SKM-1 treated with dmso at 0.1 percent for 144 hours (cell line): ENCODE data around the gene KCNJ10.

ENCODE experiments used
- DNase-seq: peaks from one replicate; lab custom pipeline; 2025; ENCODE audit not compliant: unreplicated experiment; lab: John Stamatoyannopoulos, UW

Gene KCNJ10

DNA sequence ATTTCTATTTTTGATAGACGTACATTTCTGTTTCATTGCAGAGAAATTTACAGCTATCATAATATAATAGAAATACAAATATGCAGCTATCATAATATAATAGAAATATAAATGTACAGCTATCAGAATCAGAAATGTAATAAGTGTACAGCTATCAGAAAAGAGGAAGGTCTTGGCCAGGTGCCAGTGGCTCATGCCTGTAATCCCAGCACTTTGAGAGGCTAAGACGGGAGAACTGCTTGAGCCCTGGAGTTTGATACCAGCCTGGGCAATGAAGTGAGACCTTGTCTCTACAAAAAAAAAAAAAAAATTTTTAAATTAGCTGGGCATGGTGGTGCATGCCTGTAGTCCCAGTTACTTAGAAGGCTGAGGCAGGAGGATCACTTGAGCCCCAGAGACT is 76.0 kb downstream of the KCNJ10 start:
- no peak for DNase-seq

DNA sequence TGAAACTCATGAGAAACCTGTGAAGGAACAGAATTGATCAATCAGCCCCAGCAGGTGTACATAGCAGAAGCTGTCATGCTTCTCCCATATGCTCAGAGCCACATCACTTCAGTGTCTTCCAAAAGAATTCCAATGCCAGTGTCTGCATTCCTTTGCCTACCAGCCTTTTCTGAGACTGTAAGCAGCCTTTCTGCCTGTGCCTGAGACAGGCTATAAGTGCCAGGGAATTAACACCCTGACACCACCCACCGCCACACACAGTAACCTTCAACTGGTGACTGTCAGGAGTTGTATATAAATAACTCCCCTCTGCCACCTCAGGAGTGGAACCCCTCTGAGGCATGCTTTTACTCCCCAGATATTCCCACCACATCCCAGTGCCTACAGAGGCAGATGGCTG is 77.8 kb downstream of the KCNJ10 start:
- no peak for DNase-seq

DNA sequence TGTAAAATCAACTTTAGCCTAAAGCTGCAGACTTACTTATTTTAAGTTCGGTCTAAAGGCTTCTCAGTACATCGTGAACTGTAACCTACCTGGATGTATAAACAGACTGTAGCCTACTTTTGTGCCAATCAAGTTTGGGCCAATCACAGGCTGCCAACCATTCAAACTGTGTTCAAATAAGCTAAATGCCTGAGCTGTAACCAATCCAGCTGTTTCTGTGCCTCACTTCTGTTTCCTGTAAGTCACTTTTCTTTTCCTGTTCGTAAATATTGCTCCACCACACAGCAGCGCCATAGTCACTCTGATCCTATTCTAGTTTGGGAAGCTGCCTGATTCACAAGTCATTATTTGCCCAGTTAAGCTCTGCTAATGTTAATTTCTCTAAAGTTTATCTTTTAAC is 78.4 kb downstream of the KCNJ10 start:
- peak; percentile 69 for DNase-seq

DNA sequence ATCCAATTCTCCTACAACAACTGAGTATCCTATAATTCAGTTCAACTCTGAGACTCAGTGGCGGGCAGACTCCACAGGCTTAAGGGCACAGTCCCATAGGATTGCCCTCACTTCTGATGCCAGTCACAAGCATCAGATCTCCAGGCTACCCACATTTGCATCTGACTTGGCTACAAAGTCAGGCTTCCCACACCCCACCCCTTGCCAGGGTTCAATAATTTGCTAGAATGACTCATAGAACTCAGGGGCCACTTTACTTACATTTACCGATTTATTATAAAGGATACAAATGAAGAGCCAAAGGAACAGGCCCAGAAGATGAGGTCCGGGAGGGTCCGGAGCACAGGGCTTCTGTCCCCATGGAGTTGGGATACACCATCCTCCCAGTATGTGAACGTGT is 80.0 kb downstream of the KCNJ10 start:
- no peak for DNase-seq

DNA sequence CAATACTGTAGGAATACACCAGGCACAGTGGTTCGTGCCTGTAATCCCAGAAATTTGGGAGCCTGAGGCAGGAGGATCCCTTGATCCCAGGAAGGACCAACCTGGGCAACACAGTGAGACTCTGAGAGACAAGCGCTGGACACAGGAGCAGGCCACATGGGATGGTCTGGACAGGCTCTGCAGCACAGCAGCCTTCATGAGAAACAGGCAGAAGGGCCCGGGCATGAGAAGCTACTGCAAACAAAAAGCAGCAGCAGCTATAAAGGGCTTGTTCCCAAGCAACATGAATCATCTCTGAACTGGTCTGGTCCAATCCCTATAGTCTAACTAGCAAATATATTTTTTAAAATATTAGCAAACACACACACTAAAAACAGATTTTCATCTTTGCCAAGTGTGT is 80.4 kb downstream of the KCNJ10 start:
- DNase-seq: no peak

DNA sequence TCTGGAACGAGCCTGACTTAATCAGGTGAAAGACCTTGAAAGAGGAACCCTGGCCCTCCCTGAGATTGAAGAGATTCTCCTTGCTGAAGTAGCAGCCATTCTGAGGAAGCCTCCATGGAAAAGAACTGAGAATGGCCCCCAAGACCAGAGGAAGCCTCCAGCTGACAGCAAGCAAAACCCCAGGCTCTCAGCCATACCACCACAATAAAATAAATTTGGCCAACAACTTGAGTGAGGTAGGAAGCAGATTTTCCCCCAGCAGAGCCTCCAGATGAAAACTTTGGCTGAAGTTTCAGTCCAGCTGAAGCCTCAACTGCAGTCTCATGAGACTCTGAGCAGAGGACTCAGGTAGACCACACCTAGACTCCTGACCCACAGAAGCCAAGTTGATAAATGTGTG is 82.0 kb downstream of the KCNJ10 start:
- DNase-seq: no peak

DNA sequence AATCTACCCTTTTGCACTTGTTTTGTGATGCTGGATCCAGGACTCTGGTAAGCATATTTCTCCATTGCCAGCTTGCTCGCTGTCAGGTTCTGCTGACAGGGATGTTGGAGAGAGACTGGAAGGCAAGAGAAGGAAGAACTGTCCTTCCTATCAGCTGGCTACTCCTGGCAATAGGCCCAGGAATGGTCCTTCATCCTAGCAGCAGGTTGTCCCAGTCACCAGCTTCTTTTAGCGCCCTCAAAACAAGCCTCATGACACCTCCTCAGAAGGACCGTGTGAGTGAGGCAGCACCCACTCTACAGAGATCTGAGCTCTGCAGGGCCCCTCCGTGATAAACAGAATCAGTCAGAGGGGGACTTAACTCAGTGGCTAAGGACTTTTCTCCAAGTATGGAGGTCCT is 82.8 kb downstream of the KCNJ10 start:
- DNase-seq: no peak

DNA sequence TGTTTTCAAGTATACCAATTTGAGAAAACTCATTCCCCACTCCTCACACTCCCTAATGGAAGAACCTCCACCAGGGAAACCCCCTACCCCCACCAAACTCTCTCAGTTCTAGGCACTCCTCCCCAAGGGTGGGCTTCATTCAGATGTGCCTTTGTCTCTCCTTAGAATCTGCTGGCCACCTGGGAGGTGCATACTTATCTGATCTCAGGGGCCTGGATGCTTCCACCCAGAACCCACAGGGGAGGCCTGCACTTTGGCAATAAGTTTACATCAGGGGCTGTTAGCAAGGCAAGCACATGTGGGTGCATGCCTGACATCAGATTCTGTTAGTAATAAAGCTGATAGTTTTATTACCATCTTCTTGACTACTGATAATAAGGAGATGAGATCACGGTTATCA is 83.4 kb downstream of the KCNJ10 start:
- DNase-seq: no peak

DNA sequence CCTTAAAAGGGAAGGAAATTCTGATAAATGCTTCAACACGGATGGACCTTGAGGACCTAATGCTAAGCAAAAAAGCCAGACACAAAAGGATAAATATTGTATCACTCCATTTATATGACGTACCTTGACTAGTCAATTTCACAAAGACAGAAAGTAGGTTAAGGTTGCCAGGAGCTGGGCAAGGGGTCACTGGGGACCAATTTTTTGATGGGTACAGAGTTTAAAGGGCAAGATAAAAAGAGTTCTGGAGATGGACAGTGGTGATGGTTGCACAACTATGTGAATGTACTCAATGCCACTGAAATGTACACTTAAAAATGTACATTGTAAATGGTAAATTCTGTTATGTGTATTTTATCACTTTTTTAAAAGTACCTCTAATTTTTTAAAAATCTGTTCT is 83.9 kb downstream of the KCNJ10 start:
- DNase-seq: no peak

DNA sequence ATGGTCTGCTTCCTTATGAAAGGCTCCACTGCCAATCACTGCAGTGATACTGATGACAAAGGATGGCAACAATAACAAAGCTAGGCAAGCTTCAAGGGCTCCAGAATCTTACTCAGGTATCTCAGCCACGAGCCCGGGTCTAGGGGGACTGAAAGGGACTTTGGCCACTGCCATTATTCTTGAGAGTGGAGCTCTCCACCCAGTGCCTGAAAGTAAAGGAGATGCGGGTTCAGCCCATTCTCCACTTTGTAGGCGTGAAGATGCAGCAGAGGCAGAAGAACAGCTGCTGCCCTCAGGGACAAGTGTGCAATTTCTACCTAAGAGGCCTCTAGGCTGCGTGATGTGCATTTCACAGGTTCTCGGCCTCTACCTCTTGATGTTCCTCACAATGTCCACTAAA is 84.5 kb downstream of the KCNJ10 start:
- DNase-seq: no peak

DNA sequence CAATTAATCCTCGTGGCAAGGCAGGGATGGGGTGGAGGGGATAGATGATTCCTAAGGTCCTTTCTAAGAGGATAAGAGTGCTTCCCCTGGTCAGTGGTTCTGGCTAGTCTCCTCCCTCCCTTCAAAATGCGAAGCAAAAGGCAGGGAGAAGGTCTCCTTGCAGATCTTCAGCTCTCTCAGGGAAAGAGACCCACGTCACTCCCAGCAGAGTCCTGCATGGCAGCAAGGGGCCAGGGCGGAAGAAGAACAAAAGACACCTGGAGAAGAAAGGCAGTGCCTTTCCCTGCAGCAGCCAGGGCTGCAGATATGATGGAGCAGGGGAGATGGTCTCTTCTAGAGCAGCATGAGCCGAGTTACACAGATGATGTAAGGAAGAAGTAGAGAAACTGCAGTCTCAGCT is 86.3 kb downstream of the KCNJ10 start:
- no peak for DNase-seq

DNA sequence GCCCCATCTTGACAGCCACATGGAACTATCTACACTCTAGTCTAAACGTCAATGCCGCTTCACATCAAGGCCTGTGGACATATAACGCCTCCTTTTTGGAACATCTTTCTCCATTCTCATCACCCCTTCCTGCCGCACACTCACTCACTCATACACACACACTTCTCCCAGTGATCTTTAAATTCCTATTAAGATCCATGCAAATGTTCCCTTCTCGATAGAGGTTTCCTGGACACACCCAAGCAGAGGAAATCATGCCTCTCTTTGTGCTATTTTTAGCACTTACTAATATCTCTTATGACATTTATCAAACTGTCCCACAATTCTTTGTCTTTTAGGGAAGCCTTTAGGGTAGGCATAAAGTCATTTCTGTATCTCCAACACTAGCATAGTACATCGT is 87.7 kb downstream of the KCNJ10 start:
- no peak for DNase-seq

DNA sequence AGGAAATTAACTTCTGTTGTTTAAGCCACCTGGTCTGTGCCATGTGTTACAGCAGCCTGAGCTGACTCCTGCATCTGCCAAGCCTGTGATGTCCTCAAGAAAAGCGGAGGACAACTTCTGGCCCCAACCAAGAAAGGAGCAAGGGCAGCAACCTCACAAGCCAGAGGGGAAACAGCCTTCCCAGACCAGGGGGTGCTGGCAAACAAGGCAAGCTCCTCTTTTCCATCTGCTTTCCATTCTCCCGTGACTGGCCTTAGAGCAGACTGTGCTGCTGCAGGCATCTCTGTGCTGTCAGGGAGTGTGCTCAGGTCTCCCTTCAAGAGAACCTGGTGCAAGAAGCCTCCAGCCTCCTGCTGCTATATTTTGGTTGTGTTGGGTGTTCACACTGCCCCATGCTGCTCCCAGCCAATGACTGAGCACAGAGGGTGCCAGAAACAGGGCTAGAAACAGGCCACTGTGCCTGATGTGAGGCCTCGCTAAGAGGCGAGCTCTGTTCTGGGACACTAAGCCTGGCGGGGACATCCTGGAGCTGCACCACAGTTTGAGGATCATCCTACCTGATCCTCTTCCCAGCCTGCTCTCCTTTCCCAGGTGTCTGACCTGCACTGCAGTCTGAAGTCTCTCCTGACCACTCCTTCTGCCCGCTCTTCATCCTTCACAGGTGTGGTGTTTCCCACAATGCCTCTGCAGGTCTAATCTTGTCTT is 88.5 kb downstream of the KCNJ10 start:
- DNase-seq: no peak

DNA sequence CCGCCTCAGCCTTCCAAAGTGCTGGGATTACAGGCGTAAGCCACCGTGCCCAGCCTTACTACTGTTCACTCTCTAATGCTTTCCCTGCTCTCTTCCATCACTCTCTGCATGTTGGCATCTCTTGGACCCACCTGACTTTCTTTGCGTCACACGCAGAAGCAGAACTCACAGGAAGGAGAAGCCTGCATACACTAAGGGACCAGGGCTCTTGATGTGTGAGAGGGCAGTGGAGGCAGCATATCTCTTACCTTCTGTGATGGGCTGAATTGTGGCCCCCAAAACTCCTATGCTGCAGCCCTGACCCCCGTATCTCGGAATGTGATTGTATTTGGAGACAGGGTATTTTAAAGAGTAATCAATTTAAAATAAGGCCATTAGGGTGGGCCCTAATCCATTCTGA is 89.2 kb downstream of the KCNJ10 start:
- no peak for DNase-seq

DNA sequence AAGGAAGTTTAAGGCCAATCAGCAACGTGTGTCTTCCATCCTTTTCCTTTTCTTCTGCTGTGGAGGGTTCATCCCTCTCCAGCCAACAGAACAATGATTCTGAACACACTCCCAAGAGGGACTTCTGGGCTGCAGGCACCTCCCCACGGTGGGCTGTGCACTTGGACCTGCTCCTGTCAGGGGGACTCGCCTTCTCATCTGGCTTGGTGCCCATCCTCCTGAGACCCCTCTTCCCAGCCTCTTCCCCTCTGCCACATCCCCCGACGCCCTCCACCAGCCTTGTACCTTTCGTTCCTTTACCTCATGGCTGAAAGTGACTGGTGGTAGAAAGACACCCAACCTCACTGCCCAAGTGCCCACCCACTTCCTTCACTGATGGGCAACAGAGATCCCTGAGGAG is 89.9 kb downstream of the KCNJ10 start:
- DNase-seq: no peak

DNA sequence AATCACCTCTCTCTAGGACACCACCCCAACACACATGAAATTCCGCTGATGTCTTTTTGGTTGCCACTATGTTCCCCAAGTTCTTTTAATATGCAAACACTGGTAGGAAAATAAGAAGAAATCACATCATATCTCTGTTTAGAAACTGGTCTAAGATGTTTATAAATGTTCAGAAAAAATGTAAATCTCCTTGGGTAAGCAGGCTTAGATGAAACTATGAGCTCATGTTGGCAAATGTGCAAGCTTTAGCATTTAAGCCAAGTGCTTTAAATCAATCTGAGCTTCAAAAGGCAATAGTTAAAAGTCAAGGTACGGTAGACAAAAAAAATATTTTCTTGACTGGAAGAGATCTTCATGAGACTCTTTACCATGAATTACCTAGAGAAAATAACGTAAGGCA is 90.7 kb downstream of the KCNJ10 start:
- no peak for DNase-seq

DNA sequence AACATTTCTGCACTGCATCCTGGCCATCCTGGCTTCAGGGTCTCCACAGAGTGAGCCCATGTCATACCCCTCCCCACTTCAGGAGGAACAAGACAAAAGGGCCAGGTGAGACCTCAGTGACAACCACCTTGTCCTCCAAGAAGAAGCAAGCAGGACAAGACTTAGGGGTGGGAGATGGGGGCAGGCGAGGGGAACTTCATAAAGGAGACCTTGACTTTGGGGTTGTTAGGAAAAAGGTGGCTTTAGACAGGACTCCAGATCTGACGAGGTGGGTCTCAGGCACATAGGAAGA is 91.9 kb downstream of the KCNJ10 start:
- DNase-seq: no peak

DNA sequence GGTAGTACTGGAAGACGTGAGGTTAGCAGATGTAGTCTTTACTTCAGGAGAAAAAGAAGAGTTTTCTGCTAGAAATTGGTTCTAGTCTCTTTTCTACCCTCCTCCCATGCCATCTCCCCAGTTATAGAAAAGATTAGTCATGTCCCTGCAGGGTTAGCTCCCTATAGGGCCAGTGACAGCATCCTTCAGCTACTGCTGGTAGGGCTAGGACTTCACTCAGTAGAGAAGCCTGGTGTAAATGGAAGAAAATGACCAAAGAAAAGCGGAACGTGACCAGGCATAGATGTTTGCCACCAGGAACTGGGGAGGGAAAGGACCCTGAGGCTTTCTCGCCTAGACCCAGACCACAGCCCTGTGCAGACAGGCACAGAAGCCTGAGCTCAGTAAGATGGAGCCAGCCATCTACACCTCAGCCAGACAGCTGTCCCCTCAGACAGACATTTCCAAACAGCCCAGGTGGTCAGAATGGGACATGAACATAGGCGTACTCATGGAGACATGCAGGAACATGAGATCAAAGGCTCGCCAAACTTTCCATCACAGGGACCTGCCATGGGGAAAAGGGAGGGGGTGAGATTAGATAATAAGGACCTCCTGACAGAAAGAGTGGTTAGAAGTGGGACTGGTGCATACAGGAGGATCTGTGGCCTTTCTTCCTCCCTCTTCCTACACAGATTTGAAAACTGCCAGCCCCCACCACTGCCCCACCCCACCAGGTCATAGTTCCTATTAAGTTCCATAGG is 92.4 kb downstream of the KCNJ10 start:
- no peak for DNase-seq

DNA sequence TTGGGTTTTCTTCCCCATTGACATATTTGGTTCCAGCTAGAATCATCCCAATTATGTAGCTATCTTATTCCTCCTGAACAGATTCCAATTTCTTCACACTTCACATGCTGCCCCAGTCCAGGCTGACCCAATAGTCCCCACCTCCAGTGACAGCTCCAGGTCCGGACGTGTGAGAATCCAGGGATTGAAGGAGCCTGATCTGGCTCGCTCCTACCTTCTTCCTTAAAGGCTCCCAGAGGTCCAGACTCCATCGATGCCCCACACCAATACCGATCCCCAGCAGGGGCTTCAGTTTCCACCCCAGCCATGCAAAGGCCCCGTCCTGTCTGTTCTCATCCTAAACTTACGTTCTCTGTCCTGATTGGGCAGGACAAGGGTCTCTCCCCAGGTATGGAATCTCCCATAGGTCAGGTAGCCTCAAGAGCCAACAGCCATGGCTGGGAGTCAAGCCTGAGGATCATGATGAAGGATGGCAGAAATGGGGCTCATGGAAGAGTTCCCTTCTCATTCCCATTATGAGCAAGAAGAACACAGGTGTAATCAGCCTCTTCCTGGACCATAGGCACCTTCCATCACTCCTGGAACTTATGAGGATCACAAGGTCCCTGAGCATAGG is 95.5 kb downstream of the KCNJ10 start:
- no peak for DNase-seq

DNA sequence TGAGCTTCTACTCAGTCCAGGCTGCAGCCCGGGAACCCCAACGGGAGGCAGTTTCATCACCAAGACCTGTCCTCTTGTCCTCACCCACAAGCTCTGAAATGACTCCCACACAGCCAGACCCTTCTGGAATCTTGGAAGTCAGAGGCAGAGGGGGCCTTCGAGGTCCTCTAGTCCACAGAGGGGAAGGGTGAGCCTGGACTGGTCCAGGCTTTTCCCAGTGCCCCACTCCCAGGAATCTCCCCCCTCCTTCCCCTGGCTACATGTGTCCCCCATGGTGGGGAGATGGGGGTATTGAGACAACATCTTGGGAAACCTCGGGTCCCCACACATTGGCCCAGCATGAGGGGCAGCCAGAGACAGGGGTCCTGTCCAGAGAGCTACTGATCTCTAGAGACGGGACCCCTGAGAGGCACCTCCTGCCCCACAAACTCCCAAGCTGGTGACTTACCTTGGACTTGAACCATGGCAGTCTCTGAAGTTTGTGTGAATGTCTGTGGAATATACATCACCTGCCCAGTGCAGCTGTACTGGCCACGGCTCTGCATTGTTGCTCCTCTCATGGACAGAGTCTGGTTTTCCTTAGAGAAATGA is 96.5 kb downstream of the KCNJ10 start:
- no peak for DNase-seq

DNA sequence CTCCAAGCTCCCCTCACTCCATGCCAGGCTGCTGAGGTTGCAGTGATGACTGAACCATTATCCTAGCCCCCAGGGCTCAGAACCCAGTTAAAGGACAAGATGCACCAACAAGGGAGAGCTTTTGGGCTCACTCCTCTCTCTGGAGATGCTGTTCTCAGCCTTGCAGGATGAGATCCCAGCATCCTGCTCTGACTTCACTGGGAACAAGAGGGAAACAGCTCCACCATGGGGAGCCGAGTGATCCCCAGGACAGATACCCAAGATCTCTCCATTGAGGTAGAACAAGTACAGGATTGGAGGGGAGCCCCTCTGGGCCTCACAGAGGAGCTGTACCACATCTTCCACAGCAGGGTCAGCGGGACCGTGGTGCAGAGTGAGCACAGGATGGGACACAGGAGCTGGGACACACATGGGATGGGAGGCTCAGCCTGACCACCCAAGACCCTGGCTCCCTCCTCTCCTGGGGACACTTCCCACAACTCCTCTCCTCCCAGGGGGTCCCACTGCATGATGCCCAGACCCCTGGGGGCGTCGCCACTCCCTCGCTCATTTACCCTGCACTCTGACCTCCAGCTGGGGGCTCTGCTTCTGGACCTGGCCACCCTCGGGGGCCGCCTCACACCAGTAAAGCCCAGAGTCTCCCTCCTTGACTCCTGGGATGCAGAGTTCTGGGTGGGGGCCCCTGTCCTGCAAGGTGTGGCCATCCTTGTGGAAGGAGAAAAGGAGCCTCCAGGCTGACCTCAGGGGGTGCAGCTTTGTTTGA is 97.3 kb downstream of the KCNJ10 start:
- DNase-seq: no peak

DNA sequence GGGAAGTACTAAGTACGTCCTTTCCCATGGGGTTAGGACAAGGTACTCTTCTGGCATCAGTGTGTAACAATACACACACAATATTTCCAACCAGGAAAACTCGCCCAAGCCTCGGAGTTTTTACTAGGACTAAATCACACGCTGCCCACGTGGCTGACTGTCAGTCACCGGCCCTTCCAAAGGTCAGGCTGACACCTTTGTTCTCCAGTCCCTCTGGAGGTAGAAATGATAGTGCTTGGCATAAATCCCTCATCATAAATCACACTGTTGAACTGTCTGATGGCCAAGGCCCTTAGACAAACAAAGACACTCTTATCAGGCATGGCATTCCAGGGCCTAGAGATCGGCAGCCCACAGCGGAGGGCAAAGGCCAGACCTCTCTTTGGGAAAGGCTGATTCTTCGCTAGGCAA is 99.0 kb downstream of the KCNJ10 start:
- DNase-seq: no peak
